H1 (cell line): Measurements from ENCODE around the gene NUCB1. TPM values are rescaled to one million over a fixed set of nuclear protein-coding genes. Genes with fewer than 3 reads are reported as not detected.

Experiments used
- RXRA ChIP-seq: IDR thresholded peaks from 2 replicates; pipeline ENCODE4 v1.6.1; 2011; ENCODE audit warnings: low read depth, mild to moderate bottlenecking, low read length, moderate library complexity; ENCODE audit not compliant: insufficient read depth
- polyA plus RNA-seq, 7 experiments: library from polyadenylated mRNA; depleted of rRNA in 3 of 7; stranded (reverse) in 5 of 7; unstranded in 2 of 7; fragments of >200 nt in 5 of 7; fragments of 200-250 nt in 2 of 7; gene quantifications; 1 replicate in 5 of 7; 2 replicates in 1 of 7; 4 replicates in 1 of 7; pipeline versions ENCODE4 v1.2.1 to v1.2.3, GENCODE V29; 2011 to 2013; ENCODE audit warnings: missing spikeins in 2 of 7, mixed read lengths in 2 of 7
- total RNA-seq: library from RNA; stranded (reverse); fragmentation: NEBNext Ultra II Directional; extraction: Animal tissue kit (Norgen Biotek cat#: 25700); gene quantifications from 2 replicates; pipeline ENCODE4 v1.2.1, GENCODE V29; 2021

The NUCB1 gene
- total and polyA plus RNA-seq, 2 of the 8 experiments (the other 6 are each of a cell fraction or from before 2014, with no cell fraction given) = 111 to 121 TPM

- no peak for TF ChIP-seq RXRA
Measured at GRCh38 chr19:48940902-48941301, 40.8 kb downstream of the NUCB1 start (continued).
